GM13976 (cell line): ENCODE results near the gene FCN1.
"Not testable (repeated sequence)": the region's sequence is repeated elsewhere in the genome, so short reads cannot be mapped to it uniquely, and the experiment has no call there.

Source experiments
- DNase-seq: peaks from one replicate; pipeline ENCODE4 v3.0.0; 2012; ENCODE audit warnings: low spot score
- in situ Hi-C: fragments of 300-500 bp; cut with MboI; formaldehyde crosslinking; loops from one replicate; pipeline ENCODE4 v1.12.0; 2022; ENCODE audit warnings: low sequenced_read_pairs, mixed read lengths, inconsistent platforms; ENCODE audit not compliant: unreplicated experiment
- TF ChIP-seq, protein P1 (sequence below): IDR thresholded peaks from 2 replicates; pipeline ENCODE4 v1.5.1; 2012; ENCODE audit warnings: borderline replicate concordance, mild to moderate bottlenecking; ENCODE audit not compliant: insufficient read depth; ENCODE audit errors: extremely low read depth, missing control alignments, control extremely low read depth

FCN1 gene

DNA sequence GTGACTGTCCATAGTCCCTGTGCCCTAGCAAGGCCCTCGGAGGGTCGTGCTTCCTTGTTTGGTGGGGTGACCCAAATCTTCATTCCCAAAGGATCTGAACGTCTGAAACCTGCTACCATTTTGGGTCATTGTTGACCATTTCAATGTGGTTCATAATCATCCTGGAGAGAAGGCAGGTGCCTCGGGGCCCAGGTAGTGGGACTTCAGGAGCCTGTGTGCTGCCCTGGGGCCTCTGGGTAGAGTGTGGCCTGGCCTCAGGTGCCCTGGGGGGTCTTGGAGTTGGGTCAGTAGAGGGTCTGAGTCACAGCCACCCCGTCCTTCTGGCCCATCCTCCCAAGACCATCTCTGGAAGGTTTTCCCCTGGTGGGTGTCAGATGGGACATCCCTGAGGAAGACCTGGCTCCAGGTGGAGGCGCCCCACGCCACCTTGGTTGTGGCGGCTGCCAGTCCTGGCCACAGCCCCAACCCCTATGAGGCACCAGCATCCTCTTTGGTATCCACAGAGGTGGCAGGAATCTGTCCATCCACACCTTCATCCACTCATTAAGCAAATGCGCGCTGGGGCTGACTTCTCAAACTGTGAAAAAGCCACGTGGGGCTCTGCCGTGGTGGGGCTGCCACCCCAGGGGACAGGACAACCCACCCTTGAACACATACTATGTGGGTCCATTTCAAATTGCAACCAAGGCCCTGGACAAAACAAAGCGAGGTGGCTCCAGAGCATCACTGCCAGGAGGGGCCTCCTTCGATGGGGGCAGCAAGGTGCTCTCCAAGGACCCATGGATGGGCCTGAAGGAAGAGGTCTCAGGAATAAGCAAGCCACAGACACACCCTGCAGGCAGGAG, 41.6 kb upstream of the FCN1 start:
- no peak for DNase-seq
- TF ChIP-seq, protein P1, sequence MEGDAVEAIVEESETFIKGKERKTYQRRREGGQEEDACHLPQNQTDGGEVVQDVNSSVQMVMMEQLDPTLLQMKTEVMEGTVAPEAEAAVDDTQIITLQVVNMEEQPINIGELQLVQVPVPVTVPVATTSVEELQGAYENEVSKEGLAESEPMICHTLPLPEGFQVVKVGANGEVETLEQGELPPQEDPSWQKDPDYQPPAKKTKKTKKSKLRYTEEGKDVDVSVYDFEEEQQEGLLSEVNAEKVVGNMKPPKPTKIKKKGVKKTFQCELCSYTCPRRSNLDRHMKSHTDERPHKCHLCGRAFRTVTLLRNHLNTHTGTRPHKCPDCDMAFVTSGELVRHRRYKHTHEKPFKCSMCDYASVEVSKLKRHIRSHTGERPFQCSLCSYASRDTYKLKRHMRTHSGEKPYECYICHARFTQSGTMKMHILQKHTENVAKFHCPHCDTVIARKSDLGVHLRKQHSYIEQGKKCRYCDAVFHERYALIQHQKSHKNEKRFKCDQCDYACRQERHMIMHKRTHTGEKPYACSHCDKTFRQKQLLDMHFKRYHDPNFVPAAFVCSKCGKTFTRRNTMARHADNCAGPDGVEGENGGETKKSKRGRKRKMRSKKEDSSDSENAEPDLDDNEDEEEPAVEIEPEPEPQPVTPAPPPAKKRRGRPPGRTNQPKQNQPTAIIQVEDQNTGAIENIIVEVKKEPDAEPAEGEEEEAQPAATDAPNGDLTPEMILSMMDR = no peak
- in situ Hi-C loops = no loop called here

DNA sequence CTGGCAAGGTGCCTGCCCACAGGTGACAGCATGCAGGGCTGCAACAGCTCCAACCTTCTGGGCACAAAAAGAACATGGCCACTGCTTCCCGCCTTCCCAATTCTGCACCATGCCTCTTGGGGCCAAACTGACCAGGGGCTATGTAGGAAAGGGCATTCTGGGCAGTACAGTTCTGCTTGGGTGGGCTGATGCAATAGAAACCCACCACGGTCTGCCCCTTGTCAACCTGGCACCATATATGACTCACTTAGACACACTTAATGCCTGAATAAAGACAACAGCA, 40.2 kb upstream of the FCN1 start:
- TF ChIP-seq, protein P1 = no peak
- no peak for DNase-seq
- in situ Hi-C loops = no loop called here

DNA sequence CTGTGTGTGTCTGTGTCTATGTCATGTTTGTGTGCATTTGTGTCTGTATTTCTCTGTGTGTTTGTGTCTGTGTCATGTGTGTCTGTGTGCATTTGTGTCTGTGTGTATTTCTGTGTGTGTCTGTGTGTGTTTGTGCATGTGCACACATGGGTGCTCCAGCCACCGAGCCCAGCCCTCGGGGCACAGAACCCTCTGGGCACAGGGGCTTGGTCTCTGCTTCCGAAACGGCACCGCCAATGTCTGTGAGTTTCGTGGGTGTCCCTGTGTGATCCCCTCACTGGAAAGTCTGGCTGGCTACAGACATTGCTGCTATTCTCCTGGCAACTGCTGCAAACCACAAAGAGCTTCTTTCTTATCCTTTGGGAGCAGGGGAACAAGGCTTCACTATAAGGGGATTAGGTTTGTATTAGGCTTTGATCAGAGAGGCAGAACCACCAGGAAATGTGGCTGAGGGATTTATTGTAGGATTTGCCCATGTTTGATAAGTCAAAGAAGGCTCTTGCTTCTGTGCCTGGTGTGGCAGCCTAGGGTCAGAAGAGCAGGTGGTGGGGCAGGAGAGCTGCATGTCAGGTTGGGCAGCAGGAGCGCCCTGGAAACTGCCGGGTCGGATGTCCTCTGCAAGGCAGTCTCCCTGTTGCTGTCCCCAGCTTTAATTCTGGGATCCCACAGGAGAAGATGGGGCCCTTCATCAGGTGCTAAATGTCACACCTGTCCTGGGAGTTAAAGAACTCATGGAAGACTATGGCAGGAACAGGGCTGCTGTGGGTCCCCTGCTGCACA, 39.6 kb upstream of the FCN1 start:
- TF ChIP-seq, protein P1 = no peak
- in situ Hi-C loops = no loop called here
- no peak for DNase-seq

DNA sequence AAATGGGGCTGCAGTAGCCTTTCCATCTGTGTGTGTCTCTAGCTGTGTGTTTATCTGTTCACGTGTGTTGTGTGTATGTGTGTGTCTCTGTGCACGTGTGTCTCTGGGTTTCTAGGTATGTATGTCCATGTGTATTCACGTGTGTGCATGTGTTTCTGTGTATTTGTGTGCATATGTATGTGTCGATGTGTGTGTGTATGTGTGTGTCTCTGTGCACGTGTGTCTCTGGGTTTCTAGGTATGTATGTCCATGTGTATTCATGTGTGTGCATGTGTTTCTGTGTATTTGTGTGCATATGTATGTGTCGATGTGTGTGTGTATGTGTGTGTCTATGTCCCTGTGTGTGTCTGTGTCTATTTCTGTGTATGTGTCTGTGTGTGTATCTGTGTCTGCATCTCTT, 38.7 kb upstream of the FCN1 start:
- DNase-seq, in situ Hi-C loops: not testable (repeated sequence)

DNA sequence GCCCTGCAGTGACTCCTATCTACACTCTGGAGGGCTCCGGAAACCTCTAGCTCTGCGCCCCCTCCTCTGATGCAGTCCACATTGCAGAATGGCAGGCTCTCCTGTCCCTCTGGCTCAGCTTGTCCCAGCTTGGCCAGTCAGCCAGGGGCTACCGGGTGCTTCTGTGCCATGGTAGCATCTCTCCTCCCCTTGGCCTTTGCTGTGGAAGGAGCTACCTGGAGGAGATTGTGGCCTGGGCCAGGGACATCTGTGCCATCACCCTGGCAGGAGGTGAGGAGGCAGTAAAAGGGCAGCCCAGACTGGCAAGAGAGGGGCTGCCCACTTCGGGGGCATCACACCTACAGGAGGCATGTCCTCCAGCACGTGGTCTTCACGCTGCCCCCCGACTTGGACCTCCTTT, 38.1 kb upstream of the FCN1 start:
- in situ Hi-C loops = no loop called here
- DNase-seq = no peak
- TF ChIP-seq, protein P1 = no peak

DNA sequence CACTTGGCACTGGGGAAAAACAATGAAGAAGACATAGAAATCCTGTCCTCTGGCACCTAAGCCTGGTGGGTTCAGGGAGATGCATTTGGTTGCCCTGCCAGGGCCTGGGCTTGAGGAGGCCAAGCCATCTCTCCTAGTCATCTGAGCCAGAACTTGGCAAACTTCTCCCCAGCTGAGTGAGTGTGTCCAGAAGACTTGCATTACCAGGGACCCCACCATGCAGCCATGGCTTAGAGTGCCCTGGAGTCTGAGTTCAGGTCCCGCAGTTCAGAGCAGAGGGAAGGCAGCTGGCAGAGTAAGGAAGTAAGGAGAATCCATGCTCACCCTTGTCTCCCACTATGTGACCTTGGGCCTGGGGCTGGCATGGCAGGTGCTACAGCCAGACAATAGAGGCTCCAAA, 37.4 kb upstream of the FCN1 start:
- no peak for DNase-seq
- in situ Hi-C loops = no loop called here
- TF ChIP-seq, protein P1 = no peak

DNA sequence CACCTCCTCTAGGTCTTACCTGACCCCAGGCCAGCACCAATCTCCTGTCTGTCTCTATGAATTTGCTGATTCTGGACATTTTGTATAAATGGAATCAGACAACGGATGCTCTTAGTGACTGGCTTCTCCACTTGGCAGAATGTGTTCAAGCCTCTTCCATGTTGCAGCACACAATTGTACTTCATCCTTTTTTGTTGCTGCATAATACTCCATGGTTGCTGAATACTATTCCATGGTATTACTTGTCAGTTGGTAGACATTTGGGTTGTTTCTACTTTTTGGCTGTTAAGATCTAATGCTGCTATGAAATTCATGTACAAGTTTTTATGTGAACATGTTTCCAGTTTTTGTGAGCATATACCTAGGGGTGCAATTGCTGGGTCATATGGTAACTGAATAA, 34.3 kb upstream of the FCN1 start:
- no peak for DNase-seq
- in situ Hi-C loops = no loop called here
- TF ChIP-seq, protein P1 = no peak
